ENCODE data around the gene TNFAIP8L2.
"Not testable (repeated sequence)": the region's sequence is repeated elsewhere in the genome, so short reads cannot be mapped to it uniquely, and the experiment has no call there.

- TF ChIP-seq CTCF (IDR thresholded peaks at IDR 0.05; ENCODE audit: low read length); EZH2 (optimal IDR thresholded peaks at IDR 0.05; ENCODE audit: low read depth, low read length); EZH2phosphoT487 (IDR thresholded peaks at IDR 0.05; ENCODE audit: low read length): not testable (repeated sequence)
These were observed 32.2 kb downstream of the TNFAIP8L2 start for GRCh38 chr1:151188667-151189066.

All from MM.1S (cell line).